GM12891 (cell line): ENCODE results near the gene GP1BB.

ENCODE experiments used
- POLR2A ChIP-seq: IDR thresholded peaks from 2 replicates; pipeline ENCODE4 v1.6.1; 2011; ENCODE audit warnings: low read depth, low read length, control low read depth
- POLR2AphosphoS5 ChIP-seq: IDR thresholded peaks from 2 replicates; pipeline ENCODE4 v1.6.1; 2011; ENCODE audit warnings: low read depth, low read length, control low read depth
- SPI1 ChIP-seq: IDR thresholded peaks from 2 replicates; pipeline ENCODE4 v1.6.1; 2011; ENCODE audit warnings: low read depth, low read length, control low read depth
- TAF1 ChIP-seq: IDR thresholded peaks from 2 replicates; pipeline ENCODE4 v1.6.1; 2011; ENCODE audit warnings: low read depth, low read length, control low read depth

DNA sequence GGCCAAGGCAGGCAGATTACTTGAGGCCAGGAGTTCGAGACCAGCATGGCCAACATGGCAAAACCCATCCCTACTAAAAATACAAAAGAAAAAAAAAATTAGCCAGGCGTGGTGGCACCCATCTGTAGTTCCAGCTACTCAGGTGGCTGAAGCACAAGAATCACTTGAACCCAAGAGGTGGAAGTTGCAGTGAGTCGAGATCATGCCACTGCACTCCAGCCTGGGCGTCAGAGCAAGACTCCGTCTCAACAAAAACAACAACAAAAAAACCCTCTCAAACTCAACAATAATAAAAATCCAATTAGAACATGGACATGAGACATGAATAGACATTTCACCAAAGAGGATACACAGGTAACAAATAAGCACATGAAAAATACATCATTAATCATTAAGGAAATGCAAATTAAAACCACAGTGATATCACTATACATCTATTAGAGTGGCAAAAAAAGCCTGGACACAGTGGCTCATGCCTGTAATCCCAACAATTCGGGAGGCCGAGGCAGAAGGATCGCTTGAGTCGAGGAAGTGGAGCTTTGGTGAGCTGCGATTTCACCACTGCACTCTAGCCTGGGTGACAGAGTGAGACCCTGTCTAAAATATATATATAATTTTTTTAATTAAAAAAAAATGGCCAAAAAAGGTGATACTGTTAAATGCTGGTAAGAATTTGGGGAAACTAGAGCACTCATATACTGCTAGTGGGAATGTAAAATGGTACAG is 21.8 kb upstream of the GP1BB start:
- no peak for TF ChIP-seq POLR2A
- no peak for TF ChIP-seq POLR2AphosphoS5
- no peak for TF ChIP-seq SPI1
- no peak for TF ChIP-seq TAF1
